HS-5 (cell line): ENCODE results near the gene CEP97.
"Not testable (repeated sequence)": the region's sequence is repeated elsewhere in the genome, so short reads cannot be mapped to it uniquely, and the experiment has no call there.

Source experiments
- DNase-seq: peaks from one replicate; pipeline ENCODE4 v3.0.0-alpha.2; 2012; ENCODE audit warnings: low read depth

The CEP97 gene

GRCh38 chr3:101724329-101725193 lies at the start of gene CEP97:
TSS of gene CEP97 (plus strand) at chr3:101724614. CDS start at chr3:101724677, 63 bp downstream.
- peak; percentile 88 for DNase-seq

DNA sequence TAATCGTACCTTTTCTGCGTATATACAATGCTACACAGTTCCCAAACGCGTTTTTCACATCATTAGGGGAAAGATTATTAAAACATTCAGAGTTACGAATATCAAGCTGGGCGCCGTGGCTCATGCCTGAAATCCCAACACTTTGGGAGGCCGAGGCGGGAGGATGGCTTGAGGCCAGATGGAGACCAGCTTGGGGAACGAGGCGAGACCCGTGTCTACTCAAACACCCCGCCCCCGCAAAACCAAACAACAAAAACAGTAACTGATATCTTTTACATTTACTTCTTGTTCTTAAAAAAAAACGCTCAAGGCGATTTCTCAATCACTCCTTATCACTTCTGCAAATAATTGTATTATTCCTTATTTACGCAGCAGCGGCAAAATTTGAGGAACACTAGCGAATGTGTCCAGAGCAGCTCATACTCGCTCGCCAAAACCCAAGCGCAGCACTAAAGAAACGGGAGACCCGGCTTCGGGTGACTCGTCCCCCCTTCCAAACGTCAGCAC lies 48.7 kb upstream of the CEP97 start:
- DNase-seq = no peak

DNA sequence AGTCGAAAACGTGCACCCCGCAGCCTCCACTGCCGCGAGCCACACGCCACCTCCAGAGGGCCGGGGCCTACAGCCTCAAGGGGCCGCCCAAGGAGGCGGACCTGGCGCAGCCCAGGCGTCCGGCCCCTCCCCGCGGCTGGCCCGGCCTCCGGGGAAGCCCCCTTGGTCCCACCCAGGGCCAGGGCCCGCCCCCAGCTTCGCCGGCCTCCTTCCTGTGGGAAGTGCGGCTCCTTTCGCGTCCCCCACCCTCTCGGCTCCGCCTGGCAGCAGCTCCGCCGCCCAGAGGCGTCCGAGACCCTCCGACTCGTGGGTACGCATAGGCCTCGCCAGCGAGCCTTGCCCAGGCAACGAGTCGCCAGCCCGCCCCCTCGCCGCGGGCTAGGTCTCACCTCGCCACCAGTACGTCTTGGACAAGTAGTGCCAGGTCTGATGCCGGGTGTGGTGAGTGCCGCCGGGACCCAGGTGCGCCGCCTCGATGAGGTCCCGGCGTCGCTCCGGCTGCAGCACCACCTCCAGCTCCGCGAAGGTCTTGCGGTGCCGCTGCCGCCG lies 48.1 kb upstream of the CEP97 start:
- DNase-seq = peak; percentile 70

GRCh38 chr3:101676765-101677435 lies 47.5 kb upstream of the CEP97 start, which contains the start of gene ZBTB11:
TSS of gene ZBTB11 (minus strand) at chr3:101677132. CDS start at chr3:101676914, 218 bp downstream.
- peak; percentile 99 for DNase-seq

- DNase-seq = no peak
Measured at GRCh38 chr3:101677436-101678286, 46.8 kb upstream of the CEP97 start.

GRCh38 chr3:101678837-101679236 lies 45.6 kb upstream of the CEP97 start:
- DNase-seq = not testable (repeated sequence)

DNA sequence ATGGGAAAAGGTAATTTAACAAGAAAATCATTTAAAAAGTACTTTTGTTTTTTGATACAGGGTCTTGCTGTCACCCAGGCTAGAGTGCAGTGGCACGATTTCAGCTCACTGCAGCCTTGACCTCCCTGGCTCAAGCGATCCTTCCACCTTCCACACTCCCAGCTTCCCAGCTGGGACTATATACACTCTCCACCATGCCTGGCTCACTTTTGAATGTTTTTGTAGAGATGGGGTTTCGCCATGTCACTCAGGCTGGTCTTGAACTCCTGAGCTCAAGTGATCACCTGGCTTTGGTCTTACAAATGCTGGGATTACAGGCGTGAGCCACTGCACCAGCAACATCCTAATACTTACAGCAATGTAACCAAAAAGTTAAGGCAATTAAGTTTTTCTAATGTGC lies 43.9 kb upstream of the CEP97 start:
- no peak for DNase-seq

DNA sequence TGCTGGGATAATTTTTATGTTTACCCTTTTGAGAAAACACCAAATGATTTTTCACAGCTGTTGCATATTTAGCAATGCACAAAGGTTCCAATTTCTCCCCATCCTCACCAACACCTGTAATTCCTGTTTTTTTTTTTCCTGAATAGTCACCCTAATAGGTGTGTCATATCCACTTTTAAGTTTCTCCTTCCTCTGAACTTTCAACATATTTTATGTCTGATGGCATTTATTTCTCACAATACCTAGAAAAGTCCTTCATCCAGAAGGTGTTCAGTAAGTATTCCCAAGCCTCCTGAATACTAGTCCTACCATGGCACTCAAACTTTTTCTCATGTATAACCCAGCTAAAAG lies 39.4 kb upstream of the CEP97 start:
- DNase-seq = no peak

GRCh38 chr3:101685870-101686307 lies 38.5 kb upstream of the CEP97 start:
- no peak for DNase-seq

DNA sequence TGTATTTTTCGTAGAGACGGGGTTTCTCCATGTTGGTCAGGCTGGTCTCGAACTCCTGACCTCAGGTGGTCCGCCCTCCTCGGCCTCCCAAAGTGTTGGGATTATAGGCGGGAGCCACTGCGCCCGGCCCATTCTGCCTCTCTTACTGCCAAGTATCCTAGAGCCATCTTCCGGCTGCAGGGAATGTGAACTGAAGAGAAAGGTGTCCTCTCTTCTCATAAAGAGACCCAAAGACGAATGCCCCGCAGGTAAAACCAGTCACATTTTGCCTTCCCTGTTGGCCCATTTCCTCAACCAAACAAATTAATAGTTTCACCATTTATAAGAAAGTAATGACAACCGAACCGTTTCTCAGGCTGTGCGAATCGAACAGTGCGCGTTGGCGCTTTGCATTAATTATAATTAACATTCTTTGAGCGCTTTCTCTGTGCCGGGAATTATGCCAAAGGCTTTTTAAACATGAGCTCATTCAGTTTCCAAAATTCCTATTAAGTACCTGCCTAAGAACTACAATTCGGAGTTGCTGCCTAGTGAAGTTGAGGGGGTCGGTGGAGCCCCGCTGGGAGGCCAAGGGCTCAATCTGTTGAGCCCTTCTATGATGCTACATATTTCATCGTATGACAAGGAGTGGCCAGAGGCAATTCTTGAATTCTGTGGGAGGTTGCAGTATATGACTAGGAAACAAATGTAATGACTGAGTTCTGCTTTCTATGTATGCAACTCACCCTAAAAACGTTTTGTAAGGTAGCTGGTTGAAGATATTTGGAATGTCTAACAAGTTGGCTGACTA lies 37.1 kb upstream of the CEP97 start:
- no peak for DNase-seq

DNA sequence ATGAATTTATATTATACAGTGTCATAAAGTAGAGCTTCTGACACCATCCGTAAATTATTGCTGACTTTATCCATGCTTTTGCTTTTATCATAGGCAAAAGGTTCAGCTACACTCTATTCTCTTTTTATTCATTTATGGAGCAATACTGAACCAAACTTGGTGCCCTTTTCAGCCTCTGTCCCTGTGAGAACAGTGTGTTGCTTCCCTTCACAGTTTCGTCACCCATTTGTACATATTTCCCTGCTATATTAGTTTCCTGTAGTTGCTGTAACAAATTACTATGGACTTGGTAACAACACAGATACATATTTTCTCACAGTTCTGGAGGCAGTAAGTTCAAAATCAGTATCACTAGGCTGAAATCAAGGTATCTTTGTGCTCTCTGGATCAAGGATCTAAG lies 35.1 kb upstream of the CEP97 start:
- DNase-seq = no peak

DNA sequence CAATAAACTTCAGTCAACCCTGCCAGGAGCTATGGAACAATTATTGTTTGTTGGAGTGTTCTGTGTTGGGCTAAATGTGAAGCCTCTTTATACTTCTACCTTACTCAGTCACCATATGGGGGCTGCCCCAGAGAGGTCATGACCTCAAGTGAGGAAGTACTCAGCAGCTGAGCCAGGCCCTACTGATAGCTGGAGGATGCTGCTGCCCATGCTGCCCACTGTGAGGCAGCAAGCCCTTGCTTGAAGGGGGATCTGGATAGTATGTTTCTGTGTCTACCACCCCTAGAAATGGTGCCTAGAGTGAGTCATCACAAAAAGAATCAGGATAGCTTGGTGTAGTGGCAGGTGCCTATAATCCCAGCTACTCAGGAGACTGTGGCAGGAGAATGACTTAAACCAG lies 33.4 kb upstream of the CEP97 start:
- DNase-seq = no peak

DNA sequence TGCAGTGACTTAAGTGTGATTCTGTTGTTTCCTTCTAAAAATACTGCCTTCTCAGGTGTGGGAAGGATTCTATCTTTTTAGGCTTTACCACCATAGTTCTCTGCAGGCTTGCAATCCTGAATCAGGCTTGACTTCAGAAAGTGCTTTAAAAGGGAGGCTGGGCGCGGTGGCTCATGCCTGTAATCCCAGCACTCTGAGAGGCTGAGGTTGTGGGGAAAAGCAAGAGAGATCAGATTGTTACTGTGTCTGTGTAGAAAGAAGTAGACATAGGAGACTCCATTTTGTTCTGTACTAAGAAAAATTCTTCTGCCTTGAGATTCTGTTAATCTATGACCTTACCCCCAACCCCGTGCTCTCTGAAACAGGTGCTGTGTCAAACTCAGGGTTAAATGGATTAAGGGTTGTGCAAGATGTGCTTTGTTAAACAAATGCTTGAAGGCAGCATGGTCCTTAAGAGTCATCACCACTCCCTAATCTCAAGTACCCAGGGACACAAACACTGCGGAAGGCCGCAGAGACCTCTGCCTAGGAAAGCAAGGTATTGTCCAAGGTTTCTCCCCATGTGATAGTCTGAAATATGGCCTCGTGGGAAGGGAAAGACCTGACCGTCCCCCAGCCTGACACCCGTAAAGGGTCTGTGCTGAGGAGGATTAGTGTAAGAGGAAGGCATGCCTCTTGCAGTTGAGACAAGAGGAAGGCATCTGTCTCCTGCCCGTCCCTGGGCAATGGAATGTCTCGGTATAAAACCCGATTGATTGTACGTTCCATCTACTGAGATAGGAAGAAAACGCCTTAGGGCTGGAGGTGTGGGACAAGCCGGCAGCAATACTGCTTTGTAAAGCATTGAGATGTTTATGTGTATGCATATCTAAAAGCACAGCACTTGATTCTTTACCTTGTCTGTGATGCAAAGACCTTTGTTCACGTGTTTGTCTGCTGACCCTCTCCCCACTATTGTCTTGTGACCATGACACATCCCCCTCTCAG lies 32.4 kb upstream of the CEP97 start:
- not testable (repeated sequence) for DNase-seq

DNA sequence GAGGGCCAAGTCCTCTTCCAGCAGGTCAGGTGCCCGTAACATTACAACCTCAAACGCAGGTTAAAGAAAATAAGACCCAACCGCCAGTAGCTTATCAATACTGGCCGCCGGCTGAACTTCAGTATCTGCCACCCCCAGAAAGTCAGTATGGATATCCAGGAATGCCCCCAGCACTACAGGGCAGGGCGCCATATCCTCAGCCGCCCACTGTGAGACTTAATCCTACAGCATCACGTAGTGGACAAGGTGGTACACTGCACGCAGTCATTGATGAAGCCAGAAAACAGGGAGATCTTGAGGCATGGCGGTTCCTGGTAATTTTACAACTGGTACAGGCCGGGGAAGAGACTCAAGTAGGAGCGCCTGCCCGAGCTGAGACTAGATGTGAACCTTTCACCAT lies 30.9 kb upstream of the CEP97 start:
- DNase-seq = not testable (repeated sequence)

DNA sequence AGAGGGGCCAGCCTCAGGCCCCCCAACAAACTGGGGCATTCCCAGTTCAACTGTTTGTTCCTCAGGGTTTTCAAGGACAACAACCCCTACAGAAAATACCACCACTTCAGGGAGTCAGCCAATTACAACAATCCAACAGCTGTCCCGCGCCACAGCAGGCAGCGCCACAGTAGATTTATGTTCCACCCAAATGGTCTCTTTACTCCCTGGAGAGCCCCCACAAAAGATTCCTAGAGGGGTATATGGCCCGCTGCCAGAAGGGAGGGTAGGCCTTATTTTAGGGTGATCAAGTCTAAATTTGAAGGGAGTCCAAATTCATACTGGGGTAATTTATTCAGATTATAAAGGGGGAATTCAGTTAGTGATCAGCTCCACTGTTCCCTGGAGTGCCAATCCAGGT lies 29.6 kb upstream of the CEP97 start:
- not testable (repeated sequence) for DNase-seq

DNA sequence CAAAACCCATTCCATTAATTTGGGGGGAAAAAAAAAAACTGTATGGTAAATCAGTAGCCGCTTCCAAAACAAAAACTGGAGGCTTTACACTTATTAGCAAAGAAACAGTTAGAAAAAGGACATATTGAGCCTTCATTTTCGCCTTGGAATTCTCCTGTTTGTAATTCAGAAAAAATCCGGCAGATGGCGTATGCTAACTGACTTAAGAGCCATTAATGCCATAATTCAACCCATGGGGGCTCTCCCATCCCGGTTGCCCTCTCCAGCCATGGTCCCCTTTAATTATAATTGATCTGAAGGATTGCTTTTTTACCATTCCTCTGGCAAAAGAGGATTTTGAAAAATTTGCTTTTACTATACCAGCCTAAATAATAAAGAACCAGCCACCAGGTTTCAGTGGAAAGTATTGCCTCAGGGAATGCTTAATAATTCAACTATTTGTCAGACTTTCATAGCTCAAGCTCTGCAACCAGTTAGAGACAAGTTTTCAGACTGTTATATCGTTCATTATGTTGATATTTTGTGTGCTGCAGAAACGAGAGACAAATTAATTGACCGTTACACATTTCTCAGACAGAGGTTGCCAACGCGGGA lies 28.5 kb upstream of the CEP97 start:
- DNase-seq = no peak

DNA sequence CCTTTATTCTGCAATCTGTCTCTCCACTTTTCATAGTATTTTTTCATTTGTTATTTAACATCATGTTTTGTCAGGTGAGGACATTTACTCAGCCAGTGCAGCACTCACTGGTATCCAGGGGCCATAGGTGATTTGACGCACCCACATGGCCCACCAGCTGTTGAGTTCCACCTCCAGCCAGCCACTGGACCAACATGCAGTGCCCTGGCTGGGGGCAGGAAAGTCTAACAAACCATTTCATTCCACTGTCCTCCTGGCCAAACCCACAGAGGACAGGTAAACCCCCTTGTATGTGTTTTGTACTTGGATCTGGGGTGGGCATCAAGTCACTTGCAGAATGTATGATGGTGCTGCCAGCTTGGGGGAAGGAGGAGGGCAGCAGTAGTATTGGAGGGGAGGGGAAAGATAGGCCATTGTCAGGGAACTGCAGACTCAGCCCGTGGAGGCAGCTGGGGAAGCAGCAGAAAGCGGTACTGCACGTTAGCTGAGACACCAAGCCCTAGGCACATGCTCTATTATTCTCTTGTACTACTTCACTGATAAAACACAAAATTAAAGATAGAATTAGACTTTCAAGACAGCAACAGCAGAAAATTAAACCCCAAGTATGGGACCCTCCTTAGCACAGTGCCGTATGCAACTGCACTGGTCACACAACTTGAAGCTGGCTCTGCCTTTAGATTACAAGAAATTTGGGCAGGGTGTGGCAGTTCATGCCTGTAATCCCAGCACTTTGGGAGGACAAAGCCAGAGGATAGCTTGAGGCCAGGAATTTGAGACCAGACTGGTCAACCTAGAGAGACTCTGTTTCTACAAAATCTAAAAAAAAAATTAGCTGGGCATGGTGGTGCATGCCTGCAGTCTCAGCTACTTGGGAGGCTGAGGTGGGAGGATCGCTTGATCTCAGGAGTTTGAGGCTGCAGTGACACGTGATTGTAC lies 22.4 kb upstream of the CEP97 start:
- no peak for DNase-seq

- no peak for DNase-seq
Measured at GRCh38 chr3:101702726-101703125, 21.7 kb upstream of the CEP97 start.
